H1 (cell line): Measurements from ENCODE around the gene MAP2K1. TPM values are rescaled to one million over a fixed set of nuclear protein-coding genes. Genes with fewer than 3 reads are reported as not detected.

ENCODE experiments used
- ASH2L ChIP-seq: fragments of 200-600, 300-600 bp; sonication (generic); IDR thresholded peaks from one replicate; pipeline ENCODE4 v1.7.1; 2017; ENCODE audit warnings: low read length
- BACH1 ChIP-seq: IDR thresholded peaks from 2 replicates; pipeline ENCODE4 v1.6.1; 2012; ENCODE audit warnings: low read length, improper control_type of control experiment
- CHD2 ChIP-seq: IDR thresholded peaks from 2 replicates; pipeline ENCODE4 v1.6.1; 2012; ENCODE audit warnings: low read length, improper control_type of control experiment
- CREB1 ChIP-seq: IDR thresholded peaks from 2 replicates; pipeline ENCODE4 v1.6.1; 2012; ENCODE audit warnings: inconsistent platforms
- CTCF ChIP-seq, 3 experiments: IDR thresholded peaks; 1 replicate in 2 of 3; 2 replicates in 1 of 3; pipeline versions ENCODE4 v1.5.1 to v1.6.1; 2011; ENCODE audit warnings: low read length in 3 of 3, mild to moderate bottlenecking in 3 of 3, inconsistent platforms in 2 of 3, low read depth in 1 of 3, moderate library complexity in 1 of 3; ENCODE audit not compliant: insufficient read depth in 1 of 3; ENCODE audit errors: control extremely low read depth in 1 of 3
- E2F6 ChIP-seq: IDR thresholded peaks from 2 replicates; pipeline ENCODE4 v1.6.1; 2012; ENCODE audit warnings: inconsistent platforms
- JUND ChIP-seq: IDR thresholded peaks from 2 replicates; pipeline ENCODE4 v1.6.1; 2011; ENCODE audit warnings: mild to moderate bottlenecking, improper control_type of control experiment, low read length
- POLR2A ChIP-seq, 2 experiments: IDR thresholded peaks; 1 replicate in 1 of 2; 2 replicates in 1 of 2; pipeline ENCODE4 v1.6.1; 2011; ENCODE audit warnings: low read depth in 2 of 2, low read length in 2 of 2, mild to moderate bottlenecking in 2 of 2; ENCODE audit errors: control extremely low read depth in 1 of 2
- POLR2AphosphoS5 ChIP-seq: IDR thresholded peaks from 2 replicates; pipeline ENCODE4 v1.6.1; 2011; ENCODE audit warnings: low read depth, low read length
- RAD21 ChIP-seq, 2 experiments: IDR thresholded peaks in 1 of 2; conservative IDR thresholded peaks in 1 of 2; 2 replicates each; pipeline ENCODE4 v1.6.1; 2011; ENCODE audit warnings: low read depth in 2 of 2, low read length in 2 of 2, improper control_type of control experiment in 1 of 2, inconsistent platforms in 1 of 2, mild to moderate bottlenecking in 1 of 2, moderate library complexity in 1 of 2
- RNF2 ChIP-seq: fragments of 200-900, 300-1000 bp; sonication (generic); IDR thresholded peaks from 2 replicates; pipeline ENCODE4 v1.7.1; 2016; ENCODE audit warnings: borderline replicate concordance, low read depth, mild to moderate bottlenecking, antibody characterized with exemption, low read length; ENCODE audit not compliant: poor library complexity, severe bottlenecking; ENCODE audit errors: missing control alignments
- SIN3A ChIP-seq, 2 experiments: IDR thresholded peaks in 1 of 2; conservative IDR thresholded peaks in 1 of 2; 2 replicates each; pipeline ENCODE4 v1.6.1; 2011 to 2012; ENCODE audit warnings: low read length in 2 of 2, improper control_type of control experiment in 1 of 2, low read depth in 1 of 2, mild to moderate bottlenecking in 1 of 2
- SP1 ChIP-seq: IDR thresholded peaks from 2 replicates; pipeline ENCODE4 v1.6.1; 2011; ENCODE audit warnings: low read depth, low read length
- SP2 ChIP-seq: IDR thresholded peaks from 2 replicates; pipeline ENCODE4 v1.6.1; 2012; ENCODE audit warnings: mild to moderate bottlenecking, low read length, inconsistent platforms
- SUZ12 ChIP-seq: fragments of 200-600 bp; sonication (generic); IDR thresholded peaks from 2 replicates; pipeline ENCODE4 v1.6.1; 2012; ENCODE audit warnings: mild to moderate bottlenecking, inconsistent platforms, low read length, moderate library complexity, mixed read lengths
- TAF1 ChIP-seq: IDR thresholded peaks from 2 replicates; pipeline ENCODE4 v1.6.1; 2011; ENCODE audit warnings: mild to moderate bottlenecking, low read depth, low read length
- TBP ChIP-seq: IDR thresholded peaks from 2 replicates; pipeline ENCODE4 v1.6.1; 2011; ENCODE audit warnings: low read depth, low read length, improper control_type of control experiment
- polyA plus RNA-seq, 7 experiments: library from polyadenylated mRNA; depleted of rRNA in 3 of 7; stranded (reverse) in 5 of 7; unstranded in 2 of 7; fragments of >200 nt in 5 of 7; fragments of 200-250 nt in 2 of 7; gene quantifications; 1 replicate in 5 of 7; 2 replicates in 1 of 7; 4 replicates in 1 of 7; pipeline versions ENCODE4 v1.2.1 to v1.2.3, GENCODE V29; 2011 to 2013; ENCODE audit warnings: missing spikeins in 2 of 7, mixed read lengths in 2 of 7
- total RNA-seq: library from RNA; stranded (reverse); fragmentation: NEBNext Ultra II Directional; extraction: Animal tissue kit (Norgen Biotek cat#: 25700); gene quantifications from 2 replicates; pipeline ENCODE4 v1.2.1, GENCODE V29; 2021

MAP2K1 gene
- total and polyA plus RNA-seq, 2 of the 8 experiments (the other 6 are each of a cell fraction or from before 2014, with no cell fraction given): 54.7 to 78.2 TPM

GRCh38 chr15:66386204-66387123 is at the start of gene MAP2K1 (continued):
- TF ChIP-seq SP1 (peak; percentile 87; the same call in 1 of the 2 replicates), E2F6 (peak; percentile 73), SP2 (no peak), POLR2AphosphoS5 (peak; percentile 74; the same call in 1 of the 2 replicates), SIN3A (conservative IDR thresholded peaks at IDR 0.05 in 1 of 2, IDR thresholded peaks at IDR 0.05 in 1 of 2; ENCODE audit: low read depth in 1 of 2, low read length in 2 of 2) (peak in 1 of 2 experiments; percentile 89; a peak in 2 of 4 replicates), TAF1 (peak; percentile 80; the same call in 1 of the 2 replicates), CHD2 (peak; percentile 60), ASH2L (peak; percentile 79), CTCF (IDR thresholded peaks at IDR 0.05; ENCODE audit: control extremely low read depth in 1 of 3, insufficient read depth in 1 of 3, low read depth in 1 of 3, low read length in 3 of 3) (peak; percentile 54 to 77 (median 71)), SUZ12 (peak; percentile 39; the same call in 1 of the 2 replicates), POLR2A (IDR thresholded peaks at IDR 0.05; ENCODE audit: control extremely low read depth in 1 of 2, low read depth in 2 of 2, low read length in 2 of 2) (peak in 1 of 2 experiments; percentile 54; a peak in 1 of 3 replicates), TBP (peak; percentile 54; the same call in 1 of the 2 replicates), CREB1 (peak; percentile 99), JUND (0 out of 2 replicates have a peak, but pooled peaks have one; percentile 21), RAD21 (IDR thresholded peaks at IDR 0.05 in 1 of 2, conservative IDR thresholded peaks at IDR 0.05 in 1 of 2; ENCODE audit: low read depth in 2 of 2, low read length in 2 of 2) (peak; percentile 29 to 41), BACH1 (peak; percentile 86; the same call in 1 of the 2 replicates), RNF2 (no peak)
- TF ChIP-seq, all 59 proteins: peak for 23
